ENCODE results near the gene PTAR1.

DNA sequence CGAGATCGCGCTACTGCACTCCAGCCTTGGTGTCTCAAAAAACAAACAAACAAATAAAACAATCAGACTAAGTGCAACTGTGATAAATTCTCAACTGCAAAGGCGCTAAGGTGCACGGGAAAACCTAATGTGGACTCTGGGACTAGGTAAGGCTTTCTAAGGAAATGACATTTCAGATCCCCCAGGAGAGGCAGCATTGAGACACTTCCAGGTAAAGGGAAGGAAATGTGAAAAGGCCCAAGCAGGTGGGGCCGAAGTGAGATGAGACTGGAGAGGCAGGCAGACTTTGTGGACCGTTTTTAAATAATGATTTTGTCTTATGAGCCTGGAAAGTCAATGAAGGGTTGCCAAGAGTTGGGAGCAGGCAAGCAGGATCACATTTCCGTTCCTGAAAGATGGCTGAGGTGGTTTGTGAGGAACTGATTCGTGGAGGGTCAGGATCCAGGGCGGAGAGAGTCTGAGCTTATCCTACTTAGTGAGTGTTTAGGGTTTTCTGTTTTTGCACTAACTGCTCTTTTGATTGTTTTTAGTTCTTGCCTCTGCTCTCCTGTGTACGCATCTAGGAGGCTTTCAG is 85.6 kb downstream of the PTAR1 start:
- peak in 1 of 3 experiments; percentile 39; a peak in 3 of 6 replicates for TF ChIP-seq CTCF (IDR thresholded peaks at IDR 0.05 in 2 of 3, conservative IDR thresholded peaks at IDR 0.05 in 1 of 3; ENCODE audit: borderline replicate concordance in 1 of 3, insufficient read depth in 1 of 3, low read depth in 2 of 3, low read length in 2 of 3)
- no peak for TF ChIP-seq POLR2AphosphoS5 (IDR thresholded peaks at IDR 0.05; ENCODE audit: low read depth, low read length)
- TF ChIP-seq ZFX (IDR thresholded peaks at IDR 0.05) = no peak
